ENCODE data around the gene JADE2. TPM values are rescaled to one million over a fixed set of nuclear protein-coding genes. Genes with fewer than 3 reads are reported as not detected.
A peak's percentile ranks its signal among the peaks of the same experiment; 100 is the strongest.
"Not testable (repeated sequence)": the region's sequence is repeated elsewhere in the genome, so short reads cannot be mapped to it uniquely, and the experiment has no call there.

Gene JADE2
- total RNA-seq, 1 experiment from 2014 or later, result 34.4 TPM

- peak; percentile 62 for DNase-seq (ENCODE audit: low read depth)
Measured at GRCh38 chr5:134586866-134587524, 61.5 kb downstream of the JADE2 start.

- peak; percentile 74 for DNase-seq (ENCODE audit: low read depth)
Measured at GRCh38 chr5:134590992-134591659, 65.7 kb downstream of the JADE2 start.

GRCh38 chr5:134592141-134592746 lies 66.8 kb downstream of the JADE2 start:
- peak; percentile 74 for DNase-seq (ENCODE audit: low read depth)

GRCh38 chr5:134594336-134594735 lies 68.9 kb downstream of the JADE2 start:
- no peak for DNase-seq (ENCODE audit: low read depth)

GRCh38 chr5:134594797-134595457 lies 69.5 kb downstream of the JADE2 start:
- DNase-seq (ENCODE audit: low read depth), result no peak

- no peak for DNase-seq (ENCODE audit: low read depth)
Measured at GRCh38 chr5:134595458-134595838, 70.0 kb downstream of the JADE2 start.

DNA sequence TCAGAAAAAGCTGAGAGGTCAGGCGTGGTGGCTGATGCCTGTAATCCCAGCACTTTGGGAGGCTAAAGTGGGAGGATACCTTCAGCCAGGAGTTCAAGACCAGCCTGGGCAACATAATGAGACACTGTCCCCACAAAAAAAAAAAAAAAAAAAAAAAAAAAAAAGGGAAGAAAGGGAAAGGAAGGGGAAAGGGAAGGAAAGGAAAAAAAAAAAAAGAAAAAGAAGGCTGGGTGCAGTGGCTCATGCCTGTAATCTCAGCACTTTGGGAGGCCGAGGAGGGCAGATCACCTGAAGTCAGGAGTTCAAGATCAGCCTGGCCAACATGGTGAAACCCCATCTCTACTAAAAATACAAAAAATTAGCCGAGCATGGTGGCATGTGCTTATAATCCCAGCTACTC lies 74.3 kb downstream of the JADE2 start:
- DNase-seq (ENCODE audit: low read depth), result not testable (repeated sequence)

DNA sequence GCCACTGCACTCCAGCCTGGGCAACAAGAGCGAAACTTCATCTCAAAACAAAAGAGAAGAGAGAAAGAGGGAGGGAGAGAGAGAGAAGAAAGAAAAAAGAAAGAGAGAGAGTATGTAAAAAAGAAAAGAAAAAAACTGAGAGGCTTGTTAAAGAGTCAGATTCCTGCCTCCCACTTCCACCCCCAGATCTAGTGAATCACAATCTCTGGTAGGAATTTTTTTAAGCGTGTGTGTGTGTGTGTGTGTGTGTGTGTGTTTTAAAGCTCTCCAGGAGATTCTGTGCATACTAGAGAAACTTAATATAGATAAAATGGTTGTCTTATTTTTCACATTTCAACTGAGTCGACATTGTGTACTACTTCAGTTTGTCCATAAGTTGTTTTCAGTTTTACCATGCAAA lies 75.1 kb downstream of the JADE2 start:
- peak; percentile 28 for DNase-seq (ENCODE audit: low read depth)

- peak; percentile 63 for DNase-seq (ENCODE audit: low read depth)
Measured at GRCh38 chr5:134603059-134603458, 77.6 kb downstream of the JADE2 start.

DNA sequence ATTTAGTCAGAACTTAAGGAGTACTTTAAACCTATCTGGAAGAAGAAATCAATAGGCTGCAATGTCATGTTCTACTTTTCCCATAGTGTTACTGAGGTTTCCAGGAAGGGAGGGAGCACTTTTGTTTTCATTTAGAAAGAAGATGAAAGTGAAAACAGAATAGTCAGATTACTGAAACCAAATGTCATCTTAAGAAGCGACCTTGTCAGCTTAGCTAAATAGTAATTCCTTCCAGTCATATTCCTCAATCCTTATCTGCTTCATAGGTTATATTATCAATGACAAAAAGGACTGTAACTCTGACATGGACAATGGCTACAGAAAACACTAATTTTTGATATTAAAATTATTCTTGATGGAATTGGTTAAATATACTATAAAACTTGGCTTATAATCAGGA lies 79.4 kb downstream of the JADE2 start:
- no peak for DNase-seq (ENCODE audit: low read depth)

GRCh38 chr5:134606726-134607125 lies 81.3 kb downstream of the JADE2 start:
- DNase-seq (ENCODE audit: low read depth), result no peak

DNA sequence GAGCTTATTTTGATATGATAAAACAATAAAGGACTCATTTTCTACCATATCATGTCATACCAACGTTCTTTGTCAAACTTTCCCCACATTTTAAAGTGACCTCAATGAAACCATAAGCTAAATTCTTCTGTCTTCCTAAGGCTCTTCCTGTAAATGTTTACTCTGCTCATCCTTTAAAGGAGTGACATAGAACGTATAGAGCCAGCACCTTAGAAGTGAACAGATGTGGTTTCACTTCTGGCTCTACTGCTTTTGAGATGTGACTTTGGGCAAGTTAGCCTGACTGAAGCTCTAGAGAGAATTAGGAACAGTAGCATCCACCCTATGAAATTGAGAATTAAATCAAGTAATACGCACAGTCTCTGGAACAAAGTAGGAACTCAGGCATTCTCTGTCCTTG lies 83.1 kb downstream of the JADE2 start:
- DNase-seq (ENCODE audit: low read depth), result no peak

DNA sequence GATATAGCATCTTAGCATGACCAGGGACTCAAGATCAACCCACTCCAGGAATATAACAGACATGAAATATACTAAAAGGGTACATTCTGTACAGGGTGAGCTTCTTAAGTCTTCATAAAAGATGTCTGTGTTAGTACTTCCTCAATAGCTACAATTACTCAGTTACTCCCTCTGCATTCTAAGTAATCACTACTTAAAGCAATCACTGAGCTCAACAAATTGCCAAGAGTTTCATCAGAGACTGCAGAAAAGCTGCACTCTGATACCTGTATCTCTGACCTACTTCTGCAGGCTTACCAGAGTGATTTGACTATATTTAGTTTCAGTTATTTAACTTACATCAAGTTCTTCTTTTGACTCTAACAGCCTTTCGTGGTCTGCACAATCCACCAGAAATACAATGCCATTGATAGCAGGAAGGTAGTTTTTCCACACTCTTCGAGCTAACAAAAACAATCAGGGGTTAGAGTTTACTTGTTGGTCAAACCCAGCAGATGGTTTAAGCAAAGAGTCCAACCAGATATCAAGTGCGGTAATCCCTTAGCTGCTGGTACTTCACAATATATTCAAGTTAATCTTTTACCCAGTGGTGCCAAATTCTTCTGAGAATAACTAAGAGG lies 83.9 kb downstream of the JADE2 start:
- DNase-seq (ENCODE audit: low read depth), result no peak

GRCh38 chr5:134610725-134611124 lies 85.3 kb downstream of the JADE2 start:
- no peak for DNase-seq (ENCODE audit: low read depth)

DNA sequence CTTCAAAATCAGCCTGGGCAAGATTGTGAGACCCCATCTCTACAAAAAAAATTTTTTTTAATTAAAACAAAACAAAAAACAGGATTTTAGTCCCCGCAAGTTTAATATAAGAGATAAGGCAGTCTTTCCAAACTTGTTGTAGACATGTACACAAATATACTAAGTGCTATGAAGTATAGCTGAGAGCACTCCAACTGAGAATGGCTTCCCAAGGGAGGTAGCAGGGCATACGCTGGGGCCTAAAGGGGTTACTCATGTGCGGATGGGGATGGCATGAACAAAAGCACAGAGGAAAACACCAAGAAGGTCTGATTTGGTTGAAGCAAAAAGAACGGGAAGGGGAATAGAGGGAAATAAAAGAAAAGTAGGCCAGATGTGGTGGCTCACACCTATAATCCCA lies 86.0 kb downstream of the JADE2 start:
- no peak for DNase-seq (ENCODE audit: low read depth)

GRCh38 chr5:134614450-134615085 lies 89.1 kb downstream of the JADE2 start:
- no peak for DNase-seq (ENCODE audit: low read depth)

DNA sequence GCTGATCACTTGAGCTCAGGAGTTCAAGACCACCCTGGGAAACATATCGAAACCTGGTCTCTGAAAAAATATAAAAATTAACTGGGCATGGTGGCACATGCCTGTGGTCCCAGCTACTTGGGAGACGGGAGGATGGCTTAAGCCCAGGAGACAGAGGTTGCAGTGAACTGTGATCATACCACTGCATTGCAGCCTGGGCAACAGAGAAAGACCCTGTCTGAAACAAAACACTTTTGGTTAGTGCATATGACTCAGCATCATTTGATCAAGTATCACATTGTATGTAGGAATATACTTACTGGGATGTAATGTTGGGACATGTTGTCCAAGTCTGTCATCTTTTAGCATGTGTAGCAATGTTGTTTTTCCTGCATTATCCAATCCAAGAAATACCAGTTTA lies 95.2 kb downstream of the JADE2 start:
- DNase-seq (ENCODE audit: low read depth), result no peak

DNA sequence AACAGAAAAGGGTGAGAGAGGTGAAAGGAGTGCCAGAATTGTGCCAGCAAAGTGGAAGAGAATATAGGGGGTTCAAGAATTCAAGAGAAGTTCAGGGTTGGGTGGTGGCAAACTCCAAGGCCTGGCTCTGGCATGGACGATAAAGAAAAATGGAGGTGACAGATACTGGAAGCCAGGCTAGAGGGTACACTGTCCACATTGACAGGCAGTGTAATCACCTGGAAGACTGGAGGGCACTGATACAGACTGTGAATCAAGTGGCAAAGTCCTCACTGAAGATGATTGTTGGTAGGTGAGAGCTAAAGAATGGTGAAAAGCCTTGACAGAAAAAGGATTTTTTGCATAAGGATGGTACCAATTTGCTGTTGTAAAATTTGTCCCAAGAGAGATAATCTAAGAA lies 100.1 kb downstream of the JADE2 start:
- no peak for DNase-seq (ENCODE audit: low read depth)

DNA sequence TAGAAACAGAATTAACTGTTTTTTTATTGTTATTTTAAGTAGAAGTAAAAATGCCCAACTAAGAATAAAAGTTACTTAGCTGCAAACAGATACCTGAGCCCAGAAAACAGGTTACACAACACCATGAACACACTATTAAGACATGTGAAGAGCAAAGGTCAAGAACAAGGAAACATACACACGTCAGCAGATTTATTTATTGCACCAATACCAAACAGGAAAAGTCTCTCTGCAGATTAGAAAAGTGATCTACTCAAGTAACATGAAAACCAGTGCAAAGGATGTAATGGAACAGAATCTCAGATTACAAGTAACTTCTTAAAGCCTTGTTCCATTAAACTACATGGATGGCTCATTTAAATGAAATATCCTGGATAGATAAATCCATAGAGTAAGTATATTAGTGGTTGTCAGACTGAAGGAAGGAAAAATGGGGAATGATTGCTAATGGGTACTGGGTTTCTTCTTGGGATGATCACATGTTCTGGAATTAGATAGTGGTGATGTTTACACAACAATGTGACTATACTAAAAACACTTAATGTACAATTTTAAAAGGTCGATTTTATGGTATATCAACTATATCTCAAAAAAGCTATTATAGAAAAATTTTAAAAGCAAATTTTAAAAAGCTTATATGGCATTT lies 101.0 kb downstream of the JADE2 start:
- peak; percentile 6 for DNase-seq (ENCODE audit: low read depth)

Measured in M059J (cell line).